K562 (cell line): ENCODE results near the gene MAP4K4. TPM values are rescaled to one million over a fixed set of nuclear protein-coding genes. Genes with fewer than 3 reads are reported as not detected.

Experiments
- CREB5 ChIP-seq: fragments of 250-450 bp; sonication (Bioruptor Pico); IDR thresholded peaks from 2 replicates; pipeline ENCODE4 v1.5.0; 2020; ENCODE audit warnings: mild to moderate bottlenecking
- GTF2A2 ChIP-seq: IDR thresholded peaks from 2 replicates; pipeline ENCODE4 v1.6.1; 2016; ENCODE audit warnings: mild to moderate bottlenecking, missing genetic modification characterization, missing compliant biosample characterization
- MGA ChIP-seq: fragments of 450-650 bp; IDR thresholded peaks from 2 replicates; pipeline ENCODE4 v1.6.1; 2016; ENCODE audit warnings: mild to moderate bottlenecking, moderate library complexity
- NRF1 ChIP-seq, 2 experiments: fragments of 450-650 bp; IDR thresholded peaks in 1 of 2; conservative IDR thresholded peaks in 1 of 2; 2 replicates each; pipeline ENCODE4 v1.6.1; 2014; ENCODE audit warnings: mild to moderate bottlenecking in 2 of 2
- U2AF1 ChIP-seq: fragments of 200-400 bp; formaldehyde crosslinking; optimal IDR thresholded peaks from 2 replicates; pipeline ENCODE3; 2017; ENCODE audit warnings: mild to moderate bottlenecking, low read depth, low read length, moderate library complexity
- ZNF785 ChIP-seq: fragments of 250-450 bp; sonication (Bioruptor Pico); IDR thresholded peaks from 2 replicates; pipeline ENCODE4 v1.4.0; 2020; ENCODE audit warnings: mild to moderate bottlenecking
- polyA plus RNA-seq, 8 experiments: library from polyadenylated mRNA; depleted of rRNA in 4 of 8; stranded (reverse) in 5 of 8; unstranded in 3 of 8; fragments of >200 nt; fragmentation: Nextera tagmentation in 2 of 8; fragmentation: Illumina TruSeq in 1 of 8; extraction: Ambion mirVana in 2 of 8; extraction: Trizol in 1 of 8; gene quantifications; 2 replicates each; pipeline versions ENCODE4 v1.2.1 to v1.2.3, GENCODE V29; 2011 to 2014; ENCODE audit warnings: inconsistent platforms in 1 of 8, missing spikeins in 1 of 8
- total RNA-seq, 7 experiments: library from RNA; depleted of rRNA in 6 of 7; stranded (reverse); fragments of >200 nt in 6 of 7; fragmentation: Illumina TruSeq in 2 of 7; extraction: Trizol in 2 of 7; gene quantifications; 2 replicates each; pipeline versions ENCODE4 v1.2.1 to v1.2.3, GENCODE V29; 2011 to 2021; ENCODE audit warnings: low replicate concordance in 1 of 7

MAP4K4 gene
- total and polyA plus RNA-seq, 9 of the 15 experiments (the other 6 are each of a cell fraction or from before 2014, with no cell fraction given), result 7.6 to 76.4 (median 50.6) TPM

- TF ChIP-seq MGA, result no peak
- TF ChIP-seq NRF1 (conservative IDR thresholded peaks at IDR 0.05 in 1 of 2, IDR thresholded peaks at IDR 0.05 in 1 of 2), result no peak
- TF ChIP-seq U2AF1, result no peak
- TF ChIP-seq CREB5 (CRISPR knock-in tag), result no peak
- TF ChIP-seq ZNF785 (CRISPR knock-in tag), result no peak
- TF ChIP-seq GTF2A2 (tag), result no peak
Measured at GRCh38 chr2:101665312-101665711, 32.2 kb upstream of the MAP4K4 start (continued).
